Endothelial cell of umbilical vein (primary cell): Measurements from ENCODE around the gene MSN.

Experiments
- CTCF ChIP-seq, 2 donors: IDR thresholded peaks; 1 replicate in 1 of 2; 2 replicates in 1 of 2; pipeline ENCODE4 v1.5.1; 2011; ENCODE audit warnings: low read length in 2 of 2, mild to moderate bottlenecking in 2 of 2, moderate library complexity in 2 of 2, control low read depth in 1 of 2, inconsistent platforms in 1 of 2, low read depth in 1 of 2; ENCODE audit not compliant: insufficient read depth in 1 of 2; ENCODE audit errors: extremely low read depth in 1 of 2
- MAX ChIP-seq: IDR thresholded peaks from 2 replicates; pipeline ENCODE4 v1.6.1; 2011; ENCODE audit not compliant: insufficient read depth, insufficient read length
- POLR2A ChIP-seq: IDR thresholded peaks from 2 replicates; pipeline ENCODE4 v1.6.1; 2012; ENCODE audit warnings: low read depth, mild to moderate bottlenecking, control low read depth, low read length
- POLR2AphosphoS5 ChIP-seq: IDR thresholded peaks from 2 replicates; pipeline ENCODE4 v1.6.1; 2012; ENCODE audit warnings: low read depth, mild to moderate bottlenecking, control low read depth, low read length, moderate library complexity; ENCODE audit not compliant: insufficient read depth

DNA sequence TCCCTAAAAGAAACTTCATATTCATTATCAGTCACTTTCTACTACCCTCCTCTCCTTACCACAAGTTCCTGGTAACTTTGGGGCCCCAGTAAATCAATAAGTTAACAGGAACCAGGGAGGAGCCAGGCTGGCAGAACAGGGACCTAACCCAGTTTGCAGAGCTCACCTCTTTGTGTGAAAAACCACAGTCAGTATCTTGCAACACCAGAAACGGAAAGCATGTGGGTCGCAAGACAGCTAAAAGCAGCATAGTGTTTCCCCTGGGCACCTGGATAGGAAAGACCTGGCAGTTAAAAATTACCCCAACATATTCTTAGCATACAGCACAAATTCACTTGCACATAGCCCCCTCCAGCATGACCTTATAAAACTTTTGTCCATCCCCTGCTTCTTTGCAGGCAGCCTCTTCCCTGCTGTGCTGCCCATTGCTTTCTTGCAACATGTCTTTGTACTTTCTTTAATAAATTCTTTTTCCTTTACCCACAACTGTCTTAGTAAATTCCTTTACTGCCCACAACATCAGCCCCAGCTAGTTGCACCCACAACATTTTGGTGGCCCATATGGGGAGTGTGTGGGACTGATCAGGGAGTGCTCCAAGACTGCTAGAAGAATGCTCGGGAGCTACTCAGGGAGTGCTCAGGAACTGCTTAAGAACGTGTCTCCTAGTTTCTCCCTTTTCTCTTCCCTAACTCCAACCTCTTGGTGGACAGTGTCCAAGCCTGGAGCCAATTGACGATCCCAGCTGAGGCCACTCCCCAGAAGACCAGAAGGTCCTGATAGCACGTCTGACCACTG lies 83.4 kb downstream of the MSN start:
- no peak for TF ChIP-seq CTCF (IDR thresholded peaks at IDR 0.05; ENCODE audit: extremely low read depth in 1 of 2, insufficient read depth in 1 of 2, low read depth in 1 of 2, low read length in 2 of 2)
- TF ChIP-seq MAX = no peak
- no peak for TF ChIP-seq POLR2A
- TF ChIP-seq POLR2AphosphoS5 = peak; percentile 37
